Astrocyte (in vitro differentiated cells and primary cell): ENCODE data around the gene RABGAP1L.
"Not testable (repeated sequence)": the region's sequence is repeated elsewhere in the genome, so short reads cannot be mapped to it uniquely, and the experiment has no call there.

Experiments used
- CTCF ChIP-seq: IDR thresholded peaks from 2 replicates; pipeline ENCODE4 v1.5.1; 2011; ENCODE audit warnings: low read depth, mild to moderate bottlenecking, inconsistent platforms, low read length, moderate library complexity; ENCODE audit not compliant: insufficient read depth
- EZH2 ChIP-seq: IDR thresholded peaks from 2 replicates; pipeline ENCODE4 v1.6.1; 2012; ENCODE audit warnings: mild to moderate bottlenecking, low read length, inconsistent platforms; ENCODE audit not compliant: insufficient read depth

GRCh38 chr1:174238845-174239501 lies 79.7 kb downstream of the RABGAP1L start:
- not testable (repeated sequence) for TF ChIP-seq EZH2, CTCF
